AG09319 (cell line): ENCODE data around the gene ABTB1.
"Not testable (repeated sequence)": the region's sequence is repeated elsewhere in the genome, so short reads cannot be mapped to it uniquely, and the experiment has no call there.

Source experiments
- DNase-seq: peaks from one replicate; pipeline ENCODE4 v3.0.0-alpha.2; 2010; ENCODE audit warnings: low read depth; ENCODE audit errors: extremely low read depth
- CTCF ChIP-seq: IDR thresholded peaks from 2 replicates; pipeline ENCODE4 v1.5.1; 2011; ENCODE audit warnings: low read depth, mild to moderate bottlenecking, inconsistent platforms, low read length, moderate library complexity

Gene ABTB1

GRCh38 chr3:127699416-127700300 is 26.9 kb downstream of the ABTB1 start:
- TF ChIP-seq CTCF = no peak
- no peak for DNase-seq

- no peak for TF ChIP-seq CTCF
- DNase-seq = no peak
Measured at GRCh38 chr3:127700406-127700805, 27.7 kb downstream of the ABTB1 start.

GRCh38 chr3:127701280-127701911 is 28.6 kb downstream of the ABTB1 start:
- no peak for DNase-seq
- TF ChIP-seq CTCF = no peak

- peak; percentile 42 for DNase-seq
- TF ChIP-seq CTCF = no peak
Measured at GRCh38 chr3:127702151-127702578, 29.4 kb downstream of the ABTB1 start.

- DNase-seq = not testable (repeated sequence)
Measured at GRCh38 chr3:127704840-127705239, 32.1 kb downstream of the ABTB1 start.

- no peak for DNase-seq
- TF ChIP-seq CTCF = no peak
Measured at GRCh38 chr3:127706312-127706711, 33.6 kb downstream of the ABTB1 start.

GRCh38 chr3:127706785-127707351 is 34.1 kb downstream of the ABTB1 start:
- no peak for DNase-seq

More at GRCh38 chr3:127706785-127707351, 34.1 kb downstream of the ABTB1 start:
- no peak for TF ChIP-seq CTCF
